ENCODE measurements around the gene SVIL.

SVIL gene

GRCh38 chr10:29411666-29412315 is 223.0 kb downstream of the SVIL start:
- DNase-seq (ENCODE audit: low spot score): no peak

- DNase-seq (ENCODE audit: low spot score): no peak
Measured at GRCh38 chr10:29409241-29410054, 225.3 kb downstream of the SVIL start.

DNA sequence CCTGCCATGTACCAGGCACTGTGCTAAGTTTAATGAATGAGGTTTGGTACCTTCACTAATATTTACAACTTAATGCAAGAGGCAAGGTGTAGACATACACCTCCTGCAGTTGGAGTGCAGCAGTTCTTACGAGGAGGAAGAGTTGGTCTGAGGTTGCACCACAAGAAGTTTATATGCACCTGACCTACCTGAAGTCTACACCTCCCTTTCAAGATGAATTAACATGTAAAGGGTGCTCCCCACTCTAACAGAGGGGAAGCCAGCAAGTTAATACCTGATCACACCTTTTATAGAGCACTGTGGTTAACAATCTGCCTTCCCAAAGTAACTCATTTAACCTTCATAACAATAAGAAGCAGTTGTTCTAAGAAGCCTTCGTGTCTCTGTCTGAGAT is 225.9 kb downstream of the SVIL start:
- no peak for DNase-seq (ENCODE audit: low spot score)
